HG03571 (cell line): ENCODE measurements around the gene C1QB.

Experiments
- ATAC-seq: cut with Tn5 transposase; IDR thresholded peaks from one replicate; pipeline ENCODE4 v1.9.1; 2021; ENCODE audit not compliant: unreplicated experiment

The C1QB gene, protein sequence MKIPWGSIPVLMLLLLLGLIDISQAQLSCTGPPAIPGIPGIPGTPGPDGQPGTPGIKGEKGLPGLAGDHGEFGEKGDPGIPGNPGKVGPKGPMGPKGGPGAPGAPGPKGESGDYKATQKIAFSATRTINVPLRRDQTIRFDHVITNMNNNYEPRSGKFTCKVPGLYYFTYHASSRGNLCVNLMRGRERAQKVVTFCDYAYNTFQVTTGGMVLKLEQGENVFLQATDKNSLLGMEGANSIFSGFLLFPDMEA

DNA sequence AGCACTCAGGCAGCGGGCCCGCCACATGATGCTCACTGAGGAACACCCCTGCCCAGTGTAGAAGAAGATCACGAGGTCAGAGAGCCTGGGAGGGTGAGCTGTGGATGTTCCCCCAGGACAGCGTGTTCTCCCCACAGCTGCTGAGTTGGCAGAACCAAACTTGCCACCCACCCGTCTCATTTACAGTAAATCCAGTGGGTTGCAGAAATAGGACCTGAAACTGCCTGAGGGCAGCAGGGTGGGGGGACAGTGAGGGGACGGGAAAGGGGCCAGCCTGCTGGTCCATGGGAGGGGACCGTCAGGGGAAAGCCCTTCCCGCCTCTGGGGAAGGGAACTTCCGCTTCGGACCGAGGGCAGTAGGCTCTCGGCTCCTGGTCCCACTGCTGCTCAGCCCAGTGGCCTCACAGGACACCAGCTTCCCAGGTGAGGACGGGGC is at the start of gene C1QB:
Gene C1QB, plus strand, starts transcription at position 356 of the 436 bp plus-strand sequence. CDS start 6,227 bp downstream, outside the sequence.
- ATAC-seq: no peak

DNA sequence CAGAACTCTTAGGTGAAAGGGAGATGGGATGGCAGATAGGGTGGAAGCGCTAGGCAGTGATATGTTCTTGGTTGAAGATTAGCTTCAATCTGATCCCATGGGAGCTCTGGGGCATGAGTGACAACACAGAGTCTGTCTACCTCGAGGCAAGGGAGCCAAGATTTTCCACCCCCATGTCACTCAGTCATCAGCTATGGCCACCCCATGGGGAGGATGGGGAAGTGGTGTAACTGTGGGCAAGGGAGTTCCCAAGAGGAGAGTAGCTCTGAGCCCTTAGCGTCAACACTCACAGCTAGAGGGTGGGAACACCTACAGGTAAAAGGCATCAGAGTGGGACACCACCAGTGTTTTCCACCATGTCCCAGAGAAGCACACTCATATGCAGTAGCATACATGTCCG is 46.9 kb upstream of the C1QB start:
- no peak for ATAC-seq

GRCh38 chr1:22607154-22607553 is 45.9 kb upstream of the C1QB start:
- ATAC-seq: no peak

- no peak for ATAC-seq
Measured at GRCh38 chr1:22608361-22608760, 44.7 kb upstream of the C1QB start.

DNA sequence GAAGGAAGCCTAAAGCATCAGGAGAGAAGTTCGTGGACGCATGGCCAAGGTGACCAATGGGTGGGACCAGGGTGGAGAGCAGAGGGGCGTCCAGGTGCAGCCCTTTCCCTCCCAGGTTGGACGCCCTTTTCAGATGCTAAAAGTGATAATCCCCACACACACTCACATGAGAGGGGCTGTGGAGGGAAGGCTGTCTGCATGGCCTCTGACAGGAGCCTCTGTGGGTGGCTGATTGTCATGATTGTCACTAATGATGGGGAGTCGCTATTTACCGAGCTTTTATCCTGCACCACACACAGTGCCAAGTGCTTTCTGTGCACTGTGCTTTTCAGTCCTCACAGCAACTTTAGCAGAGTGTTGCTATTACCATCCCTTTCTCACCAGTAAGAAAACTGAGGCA is 43.7 kb upstream of the C1QB start:
- ATAC-seq: no peak

DNA sequence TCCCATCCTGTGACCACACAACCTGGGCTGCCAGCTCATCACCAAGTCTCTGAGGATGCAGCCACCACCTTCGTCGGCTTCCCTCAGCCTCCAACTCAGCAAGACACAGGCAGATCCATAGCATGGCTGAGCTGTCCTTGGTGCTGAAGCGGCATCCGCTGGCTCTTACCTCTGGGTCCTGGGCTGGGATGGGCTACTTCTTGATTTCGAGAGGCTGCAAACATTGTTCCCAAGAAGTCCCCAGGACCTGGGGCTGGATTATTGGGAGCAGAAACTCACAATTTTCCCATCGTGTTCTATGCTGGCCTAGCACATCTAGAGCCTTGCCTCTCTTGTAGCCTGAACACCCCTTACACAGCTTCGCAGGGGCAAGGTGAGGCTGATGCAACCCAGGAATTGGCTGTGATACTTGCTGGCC is 41.5 kb upstream of the C1QB start:
- ATAC-seq: no peak

DNA sequence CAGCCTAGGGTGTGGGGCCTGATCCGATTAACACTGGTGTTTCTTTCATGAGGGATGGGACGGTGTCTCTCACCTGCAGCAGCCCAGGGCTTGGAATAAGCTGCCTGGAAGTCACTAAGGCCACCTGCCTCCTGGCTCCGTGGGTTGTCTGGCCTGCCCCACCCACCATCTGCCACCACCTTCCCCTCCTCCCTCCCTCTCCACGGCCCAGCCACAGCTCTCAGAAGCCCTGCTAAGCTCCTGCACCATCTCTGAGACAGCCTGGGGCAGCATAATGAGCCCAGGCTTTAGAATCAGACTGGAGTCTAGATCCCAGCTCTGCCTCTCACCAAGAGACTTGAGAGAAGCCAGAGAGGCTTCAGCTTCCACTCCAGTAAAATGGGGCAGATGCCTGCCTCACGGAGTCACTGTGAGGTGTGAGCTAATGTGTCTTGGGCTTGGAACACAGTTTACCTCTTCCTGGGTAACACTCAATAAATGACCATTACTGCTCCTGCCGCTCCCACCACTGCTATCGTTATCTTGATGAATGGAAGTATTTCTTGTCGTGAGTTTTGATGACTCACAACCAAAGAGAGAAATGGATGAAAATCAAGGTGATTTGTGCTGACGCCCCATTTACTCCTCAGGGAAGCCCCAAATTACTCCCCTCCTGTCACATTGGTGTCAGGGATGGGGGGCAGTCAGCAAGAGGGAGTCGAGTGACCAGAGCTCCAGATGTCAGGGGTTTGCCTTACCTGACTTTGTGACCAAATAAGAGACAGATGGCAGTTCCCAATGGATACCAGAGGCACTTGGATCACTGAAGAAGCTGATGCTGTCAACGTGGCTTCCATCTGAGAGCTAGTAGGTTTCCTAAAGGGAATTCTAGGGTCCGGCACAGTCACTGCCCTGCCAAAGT is 40.1 kb upstream of the C1QB start:
- ATAC-seq: no peak

- no peak for ATAC-seq
Measured at GRCh38 chr1:22613572-22613918, 39.5 kb upstream of the C1QB start.

- ATAC-seq: no peak
Measured at GRCh38 chr1:22613951-22614350, 39.1 kb upstream of the C1QB start.

- no peak for ATAC-seq
Measured at GRCh38 chr1:22615886-22616285, 37.1 kb upstream of the C1QB start.

- ATAC-seq: no peak
Measured at GRCh38 chr1:22616571-22616970, 36.5 kb upstream of the C1QB start.

DNA sequence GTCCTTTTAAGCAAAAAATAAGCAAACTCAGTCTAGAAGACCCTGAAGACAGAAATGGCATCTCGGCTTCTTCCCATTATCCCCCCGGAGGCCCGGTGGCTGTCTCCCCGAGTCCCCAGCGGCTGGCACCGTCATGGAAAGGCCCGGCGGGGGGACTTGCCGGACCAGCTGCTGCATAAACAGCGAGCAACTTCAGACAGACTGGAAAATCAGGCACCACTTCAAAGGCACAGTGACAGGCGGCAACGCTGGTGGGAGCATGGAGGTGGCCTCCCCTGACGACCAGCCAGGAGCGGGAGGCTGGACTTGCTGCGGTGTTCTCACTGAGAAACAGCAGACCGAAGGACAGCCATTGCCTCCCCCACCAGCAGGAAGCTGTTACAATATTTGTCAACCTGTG is 35.0 kb upstream of the C1QB start:
- ATAC-seq: no peak

GRCh38 chr1:22619252-22619651 is 33.8 kb upstream of the C1QB start:
- no peak for ATAC-seq

DNA sequence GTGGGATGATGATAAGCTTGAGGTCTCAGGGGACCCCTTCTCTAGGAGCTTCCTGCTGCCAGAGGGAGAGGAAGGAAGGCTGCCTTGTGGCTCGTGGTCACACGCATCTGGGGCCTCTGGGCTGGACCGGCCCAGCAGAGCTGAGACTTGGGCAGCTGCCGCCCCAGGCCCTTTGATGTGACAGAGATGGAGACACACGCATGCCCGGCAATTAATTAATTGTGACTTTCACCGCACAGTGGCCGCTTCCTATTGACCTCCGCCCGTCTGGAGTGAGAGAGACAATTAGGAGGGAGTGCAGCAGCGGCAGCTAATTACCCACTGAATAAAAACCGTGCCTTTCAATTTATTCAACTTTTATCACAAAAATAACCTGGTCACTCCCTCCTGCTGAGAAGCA is 33.2 kb upstream of the C1QB start:
- ATAC-seq: no peak

- ATAC-seq: no peak
Measured at GRCh38 chr1:22621761-22622160, 31.3 kb upstream of the C1QB start.

GRCh38 chr1:22625262-22625925 is 27.6 kb upstream of the C1QB start:
- no peak for ATAC-seq

DNA sequence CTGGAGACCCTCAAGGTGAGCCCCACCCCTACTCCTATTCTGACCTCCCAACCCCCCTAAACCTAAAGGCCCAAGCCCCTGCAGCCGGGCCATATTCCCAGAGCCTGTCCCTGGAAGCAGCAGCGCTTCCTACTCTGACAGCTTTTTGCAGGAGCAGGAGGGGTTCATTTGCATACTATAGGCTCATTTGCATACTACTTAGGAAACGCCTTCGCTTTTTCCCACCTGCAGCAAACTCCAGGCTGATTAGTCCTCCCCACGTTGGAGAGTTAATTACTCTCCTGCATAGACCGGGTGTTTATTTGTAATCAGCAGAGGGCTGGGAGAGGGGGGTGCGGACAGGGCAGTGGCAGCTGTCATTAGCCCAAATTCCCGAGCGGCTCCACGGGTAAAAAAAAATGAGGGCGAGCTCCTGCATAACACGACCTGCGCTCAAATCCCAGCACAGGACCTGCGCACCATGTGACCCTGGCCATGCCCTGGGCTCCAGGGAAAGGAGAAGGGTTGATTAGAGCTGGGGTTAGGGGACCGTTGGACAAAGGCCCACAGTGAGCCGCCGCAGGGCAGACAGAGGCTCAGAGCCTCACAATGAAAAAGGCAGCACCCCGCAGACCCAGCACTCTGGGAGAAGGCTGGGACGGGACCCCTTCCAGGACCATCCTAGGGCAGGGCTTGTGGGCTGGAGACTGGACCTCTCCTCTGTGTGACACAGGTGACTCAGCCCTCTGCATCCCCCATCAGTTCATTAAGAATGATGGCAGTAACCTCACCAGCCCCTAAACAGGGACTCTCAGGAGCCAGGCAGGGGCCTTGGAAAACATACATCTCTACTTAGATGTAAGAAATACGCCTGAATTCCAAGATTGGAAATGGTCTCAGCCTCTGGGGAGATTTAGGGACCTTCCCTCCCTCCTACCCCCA is 26.5 kb upstream of the C1QB start:
- ATAC-seq: no peak

- ATAC-seq: no peak
Measured at GRCh38 chr1:22627331-22627730, 25.7 kb upstream of the C1QB start.

- no peak for ATAC-seq
Measured at GRCh38 chr1:22628698-22629444, 24.2 kb upstream of the C1QB start.

DNA sequence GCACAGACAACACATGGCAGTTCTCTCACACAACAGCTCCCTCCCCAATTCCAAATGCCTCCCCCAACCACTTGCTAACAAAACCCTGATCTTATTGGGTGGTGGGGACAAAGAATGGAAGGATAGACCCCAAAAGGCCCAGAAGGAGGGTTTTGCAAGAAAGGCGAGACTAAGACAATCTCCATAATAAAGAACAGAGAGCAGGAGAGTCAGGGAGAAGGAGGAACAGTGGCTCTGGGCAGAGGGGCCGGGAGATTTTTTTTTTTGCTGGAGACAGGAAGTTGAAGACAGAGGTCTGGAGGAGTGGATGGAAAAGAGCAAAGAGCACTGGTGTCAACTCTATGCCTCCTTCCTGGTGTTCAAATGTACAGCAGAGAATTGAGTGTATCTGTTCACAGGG is 23.1 kb upstream of the C1QB start:
- ATAC-seq: no peak
